BE2C (cell line): Measurements from ENCODE around the gene C9orf78.

ENCODE experiments used
- DNase-seq: peaks from one replicate; pipeline ENCODE4 v3.0.0-alpha.2; 2020
- H3K27me3 ChIP-seq: fragments of 250-450 bp; sonication (Bioruptor Pico); 2 replicates; pipeline ENCODE4 v1.5.1; 2020; ENCODE audit warnings: mild to moderate bottlenecking
- H3K36me3 ChIP-seq: fragments of 250-450 bp; sonication (Bioruptor Pico); 2 replicates; pipeline ENCODE4 v1.5.1; 2020; ENCODE audit warnings: mild to moderate bottlenecking
- H3K4me1 ChIP-seq: fragments of 250-450 bp; sonication (Bioruptor Pico); 2 replicates; pipeline ENCODE4 v1.5.1; 2020
- H3K4me3 ChIP-seq: 2 replicates; pipeline ENCODE4 v1.5.1; 2011; ENCODE audit warnings: low read depth, low read length
- H3K9me3 ChIP-seq: fragments of 250-450 bp; sonication (Bioruptor Pico); 2 replicates; pipeline ENCODE4 v1.5.1; 2020
- TF ChIP-seq, protein P1 (sequence below): IDR thresholded peaks from 2 replicates; pipeline ENCODE4 v1.5.1; 2012; ENCODE audit warnings: mild to moderate bottlenecking, low read depth, low read length

Gene C9orf78

DNA sequence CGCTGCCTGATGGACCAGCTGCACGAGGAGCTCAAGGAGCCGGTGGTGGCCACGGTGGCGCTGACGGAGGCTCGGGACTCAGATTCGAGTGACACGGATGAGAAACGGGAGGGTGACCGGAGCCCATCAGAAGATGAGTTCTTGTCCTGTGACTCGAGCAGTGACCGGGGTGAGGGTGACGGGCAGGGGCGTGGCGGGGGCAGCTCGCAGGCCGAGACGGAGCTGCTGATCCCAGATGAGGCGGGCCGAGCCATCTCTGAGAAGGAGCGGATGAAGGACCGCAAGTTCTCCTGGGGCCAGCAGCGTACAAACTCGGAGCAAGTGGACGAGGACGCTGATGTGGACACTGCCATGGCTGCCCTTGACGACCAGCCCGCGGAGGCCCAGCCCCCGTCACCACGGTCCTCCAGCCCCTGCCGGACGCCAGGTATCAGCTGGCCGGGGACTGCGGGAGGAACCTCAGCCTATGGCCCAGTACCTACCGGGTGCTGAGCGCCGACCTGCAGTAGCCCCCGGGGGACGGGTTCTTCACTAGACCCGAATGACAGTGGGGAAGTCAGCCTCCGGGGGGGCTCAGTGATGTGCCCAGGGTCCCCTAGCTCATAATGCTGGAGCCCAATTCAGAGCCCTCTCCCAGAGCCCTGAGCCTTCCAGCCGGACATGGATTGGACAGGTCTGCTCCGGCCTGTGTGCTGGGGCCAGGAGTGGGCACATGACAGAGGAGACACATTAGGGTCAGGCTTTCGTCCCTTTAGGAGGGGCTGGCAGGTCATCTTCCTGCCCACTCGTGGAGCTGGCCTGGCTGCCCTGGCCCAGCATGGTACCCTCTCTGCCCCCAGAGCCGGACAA is 33.2 kb upstream of the C9orf78 start:
- Histone ChIP-seq H3K4me3 (no peak overlapping the region), H3K4me1 (peaks cover 4% of the 10 kb centered on the region), H3K9me3 (no peaks in the 10 kb centered on the region), H3K27me3 (no peaks in the 10 kb centered on the region), H3K36me3 (peaks cover 3% of the 10 kb centered on the region; the same call in 1 of the 2 replicates)
- TF ChIP-seq, protein P1, sequence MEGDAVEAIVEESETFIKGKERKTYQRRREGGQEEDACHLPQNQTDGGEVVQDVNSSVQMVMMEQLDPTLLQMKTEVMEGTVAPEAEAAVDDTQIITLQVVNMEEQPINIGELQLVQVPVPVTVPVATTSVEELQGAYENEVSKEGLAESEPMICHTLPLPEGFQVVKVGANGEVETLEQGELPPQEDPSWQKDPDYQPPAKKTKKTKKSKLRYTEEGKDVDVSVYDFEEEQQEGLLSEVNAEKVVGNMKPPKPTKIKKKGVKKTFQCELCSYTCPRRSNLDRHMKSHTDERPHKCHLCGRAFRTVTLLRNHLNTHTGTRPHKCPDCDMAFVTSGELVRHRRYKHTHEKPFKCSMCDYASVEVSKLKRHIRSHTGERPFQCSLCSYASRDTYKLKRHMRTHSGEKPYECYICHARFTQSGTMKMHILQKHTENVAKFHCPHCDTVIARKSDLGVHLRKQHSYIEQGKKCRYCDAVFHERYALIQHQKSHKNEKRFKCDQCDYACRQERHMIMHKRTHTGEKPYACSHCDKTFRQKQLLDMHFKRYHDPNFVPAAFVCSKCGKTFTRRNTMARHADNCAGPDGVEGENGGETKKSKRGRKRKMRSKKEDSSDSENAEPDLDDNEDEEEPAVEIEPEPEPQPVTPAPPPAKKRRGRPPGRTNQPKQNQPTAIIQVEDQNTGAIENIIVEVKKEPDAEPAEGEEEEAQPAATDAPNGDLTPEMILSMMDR, result no peak
- no peak for DNase-seq

DNA sequence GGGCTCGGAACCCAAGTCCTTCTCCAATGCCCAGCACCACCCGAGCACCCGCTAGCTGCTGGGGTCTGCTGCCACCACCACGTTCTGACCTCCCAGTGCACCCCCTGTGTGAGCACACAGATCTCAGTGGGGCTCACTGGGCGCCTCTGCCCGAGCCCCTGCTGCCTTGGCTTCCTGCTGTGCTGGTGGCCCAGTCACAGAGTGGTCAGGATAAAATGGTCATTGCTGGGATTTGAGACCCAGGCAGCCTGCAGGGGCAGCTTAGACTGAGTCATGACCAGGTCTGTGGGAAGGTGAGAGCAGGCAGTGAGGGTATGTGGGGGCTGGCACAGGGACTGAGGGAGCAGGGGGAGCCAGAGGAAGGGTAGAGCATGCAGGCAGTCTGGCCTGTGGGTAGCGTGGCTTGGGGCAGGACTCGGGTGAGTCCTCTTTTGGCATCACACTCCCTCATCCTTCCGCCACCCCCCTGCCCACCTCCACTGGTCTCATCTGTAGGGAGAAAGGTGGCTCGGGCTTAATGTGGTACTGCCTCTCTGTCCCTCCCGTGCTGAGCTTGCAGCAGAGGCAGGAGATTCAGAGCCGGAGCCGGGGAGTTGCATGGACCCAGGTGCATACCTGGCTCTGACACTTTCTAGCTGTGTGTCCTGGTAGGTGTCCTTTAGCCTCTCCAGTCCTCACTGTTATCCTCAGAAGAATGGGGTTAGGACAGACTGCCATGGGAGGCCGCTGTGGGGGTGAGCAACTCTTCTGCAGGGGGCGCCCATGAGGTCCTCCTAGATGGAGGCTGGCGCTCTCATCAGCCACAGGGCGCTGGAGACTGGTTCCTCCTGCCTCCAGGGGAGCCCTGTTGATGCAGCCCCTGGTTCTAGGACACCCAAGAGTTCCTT is 32.3 kb upstream of the C9orf78 start:
- TF ChIP-seq, protein P1, result no peak
- Histone ChIP-seq H3K27me3 (no peaks in the 10 kb centered on the region), H3K36me3 (peaks cover 3% of the 10 kb centered on the region; the same call in 1 of the 2 replicates), H3K4me1 (peaks cover 7% of the 10 kb centered on the region), H3K9me3 (no peaks in the 10 kb centered on the region), H3K4me3 (no peak overlapping the region)
- no peak for DNase-seq

DNA sequence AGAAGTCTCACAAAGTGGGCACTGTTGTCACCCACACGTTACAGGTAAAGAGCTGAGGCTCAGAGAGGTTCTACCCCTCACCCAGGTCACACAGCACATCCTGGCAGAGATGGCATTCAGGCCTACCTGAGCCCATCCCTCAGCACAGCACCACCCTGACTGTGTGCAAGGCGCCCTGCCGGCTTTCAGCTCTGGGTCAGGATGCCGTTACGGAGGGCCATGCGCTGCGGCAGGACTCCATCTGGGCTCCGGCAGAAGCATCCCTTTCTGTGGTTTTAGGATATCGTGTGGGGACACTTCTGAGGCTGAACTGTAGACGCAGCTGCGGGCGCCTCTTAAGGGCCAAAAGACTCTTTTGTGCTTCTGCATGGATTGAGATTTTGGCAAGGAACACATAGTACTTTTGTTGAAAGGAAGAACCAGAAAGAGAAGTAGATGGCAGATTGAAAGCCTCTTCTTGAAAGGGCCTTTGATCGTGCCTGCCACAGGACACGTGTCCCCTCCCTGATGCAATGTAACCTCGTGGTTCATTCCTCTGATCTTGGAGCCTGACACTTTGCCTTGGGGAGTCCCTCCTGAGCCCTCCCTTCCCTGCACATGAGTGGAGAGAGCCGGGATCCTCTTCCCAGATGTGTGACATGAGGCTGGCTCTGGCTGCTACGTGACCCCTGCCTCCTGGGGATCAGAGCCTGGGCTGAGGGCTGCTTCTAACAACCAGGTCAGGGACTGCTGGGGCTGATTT is 31.5 kb upstream of the C9orf78 start:
- TF ChIP-seq, protein P1, result no peak
- Histone ChIP-seq H3K27me3 (no peaks in the 10 kb centered on the region), H3K9me3 (no peaks in the 10 kb centered on the region), H3K4me3 (no peak overlapping the region), H3K4me1 (peaks cover 7% of the 10 kb centered on the region), H3K36me3 (peaks cover 9% of the 10 kb centered on the region; the same call in 1 of the 2 replicates)
- no peak for DNase-seq

DNA sequence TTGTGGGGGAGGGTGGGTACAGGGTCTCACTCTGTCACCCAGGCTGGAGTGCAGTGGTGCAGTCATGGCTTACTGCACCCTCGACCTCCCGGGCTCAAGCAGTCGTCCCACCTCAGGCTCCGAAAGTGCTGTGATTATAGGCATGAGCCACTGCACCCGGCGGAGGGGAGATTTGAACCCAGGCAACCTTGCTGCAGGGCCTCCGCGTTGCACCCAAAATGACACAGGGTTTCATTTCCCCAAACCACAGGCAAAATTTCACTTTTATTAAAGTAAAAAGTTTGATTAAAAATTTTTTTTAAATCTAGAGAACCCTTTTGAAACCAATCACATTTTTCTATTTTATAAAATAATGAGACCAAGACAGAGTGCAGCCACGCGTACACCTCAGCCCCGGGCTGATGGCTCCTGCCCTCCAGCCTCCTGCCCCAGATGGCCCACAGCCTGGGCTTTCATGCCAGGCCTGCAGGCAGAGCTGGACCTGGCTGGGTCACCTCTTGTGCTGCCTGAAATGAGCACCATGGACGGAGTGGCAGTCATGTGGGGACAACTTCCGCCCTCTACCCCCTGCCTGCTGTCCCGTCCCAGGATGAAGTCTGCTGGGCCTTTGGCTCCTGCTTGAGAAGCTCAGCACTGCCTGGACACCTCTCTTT is 30.7 kb upstream of the C9orf78 start:
- Histone ChIP-seq H3K4me3 (no peak overlapping the region), H3K9me3 (no peaks in the 10 kb centered on the region), H3K4me1 (peaks cover 7% of the 10 kb centered on the region), H3K36me3 (peaks cover 11% of the 10 kb centered on the region; the same call in 1 of the 2 replicates), H3K27me3 (no peaks in the 10 kb centered on the region)
- TF ChIP-seq, protein P1, result no peak
- DNase-seq, result no peak

DNA sequence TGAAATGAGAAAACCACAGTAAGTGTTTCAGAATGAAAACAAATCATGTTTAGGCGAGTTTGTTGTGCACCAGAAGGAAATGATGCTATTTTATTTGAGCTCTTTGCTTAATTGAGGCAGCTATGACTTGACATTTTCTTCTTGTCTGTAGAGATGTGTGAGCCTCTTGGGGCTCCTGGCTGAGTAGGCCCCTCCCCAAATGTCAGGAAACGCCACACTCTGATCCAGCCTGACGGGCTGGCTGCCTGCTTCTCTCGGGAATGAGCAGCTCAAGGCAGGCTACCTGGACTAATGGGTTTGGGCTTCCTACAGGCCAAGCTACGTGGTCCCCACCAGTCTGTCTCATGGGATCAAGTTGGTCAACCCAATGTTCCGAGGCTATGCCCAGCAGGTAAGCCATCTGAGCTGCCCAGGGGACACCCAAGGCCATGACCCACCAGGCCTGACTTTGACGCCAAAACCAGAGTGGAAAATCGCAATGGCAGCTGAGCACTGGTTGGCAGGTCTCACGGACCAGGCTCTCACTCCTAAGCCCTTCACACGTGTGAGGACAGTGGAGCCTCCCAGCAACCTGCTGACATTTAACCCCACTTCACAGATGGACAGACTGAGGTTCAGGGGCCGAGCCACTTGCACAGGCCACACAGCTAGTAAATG is 30.0 kb upstream of the C9orf78 start:
- DNase-seq, result no peak
- Histone ChIP-seq H3K9me3 (no peaks in the 10 kb centered on the region), H3K36me3 (peaks cover 14% of the 10 kb centered on the region; the same call in 1 of the 2 replicates), H3K4me3 (no peak overlapping the region), H3K27me3 (no peaks in the 10 kb centered on the region), H3K4me1 (peaks cover 7% of the 10 kb centered on the region)
- TF ChIP-seq, protein P1, result no peak
